ENCODE measurements around the gene RGS3. TPM values are rescaled to one million over a fixed set of nuclear protein-coding genes. Genes with fewer than 3 reads are reported as not detected.
"Not testable (repeated sequence)": the region's sequence is repeated elsewhere in the genome, so short reads cannot be mapped to it uniquely, and the experiment has no call there.

The RGS3 gene
- total RNA-seq, 4 donors from 2014 or later, result 76.0 to 169 (median 105) TPM

- DNase-seq (ENCODE audit: low spot score) (no peak), ATAC-seq (ENCODE audit: low FRiP score) (no peak)
- TF ChIP-seq CTCF (IDR thresholded peaks at IDR 0.05), result no peak
Observed at GRCh38 chr9:113543296-113543981, 79.9 kb downstream of the RGS3 start.

GRCh38 chr9:113543982-113544303, 80.4 kb downstream of the RGS3 start:
- ATAC-seq (ENCODE audit: low FRiP score), result no peak
- TF ChIP-seq CTCF (IDR thresholded peaks at IDR 0.05), result no peak
- no peak for DNase-seq (ENCODE audit: low spot score)

GRCh38 chr9:113545068-113545467, 81.5 kb downstream of the RGS3 start:
- no peak for TF ChIP-seq CTCF (IDR thresholded peaks at IDR 0.05)
- ATAC-seq (ENCODE audit: low FRiP score) (no peak), DNase-seq (ENCODE audit: low spot score) (no peak)

- no peak for ATAC-seq (ENCODE audit: low FRiP score)
- no peak for DNase-seq (ENCODE audit: low spot score)
- TF ChIP-seq CTCF (IDR thresholded peaks at IDR 0.05), result no peak
Observed at GRCh38 chr9:113546566-113546965, 83.0 kb downstream of the RGS3 start.

- no peak for TF ChIP-seq CTCF (IDR thresholded peaks at IDR 0.05)
- DNase-seq (ENCODE audit: low spot score) (no peak), ATAC-seq (ENCODE audit: low FRiP score) (no peak)
Observed at GRCh38 chr9:113547501-113547900, 84.0 kb downstream of the RGS3 start.

- ATAC-seq (ENCODE audit: low FRiP score) (peak; percentile 55), DNase-seq (ENCODE audit: low spot score) (peak; percentile 24)
- TF ChIP-seq CTCF (IDR thresholded peaks at IDR 0.05), result no peak
Observed at GRCh38 chr9:113548221-113549041, 84.9 kb downstream of the RGS3 start.

GRCh38 chr9:113549892-113550291, 86.4 kb downstream of the RGS3 start:
- peak; percentile 1 for DNase-seq (ENCODE audit: low spot score)
- not testable (repeated sequence) for ATAC-seq (ENCODE audit: low FRiP score)

All from omental fat pad (tissue), 4 donors.